Activated CD4-positive, alpha-beta T cell treated with anti-CD3 and anti-CD28 coated beads for 36 hours (primary cell): ENCODE measurements around the gene STAG1. TPM values are rescaled to one million over a fixed set of nuclear protein-coding genes. Genes with fewer than 3 reads are reported as not detected.
A peak's percentile ranks its signal among the peaks of the same experiment; 100 is the strongest.
"Not testable (repeated sequence)": the region's sequence is repeated elsewhere in the genome, so short reads cannot be mapped to it uniquely, and the experiment has no call there.

Experiments
- ATAC-seq: fragments of 200-7000 bp; cut with Tn5 transposase; one replicate; pipeline ENCODE4 v1.10.0; 2021; ENCODE audit warnings: mild to moderate bottlenecking, moderate library complexity
- CTCF ChIA-PET: fragments of 350-600 bp; sonication (Branson Sonifier 250); formaldehyde crosslinking; loops from one replicate; lab custom pipeline; 2021; ENCODE audit warnings: antibody characterized with exemption; lab: Charles Lee
- POLR2A ChIA-PET: fragments of 350-600 bp; sonication (Branson Sonifier 250); formaldehyde crosslinking; loops from one replicate; lab custom pipeline; 2021; ENCODE audit warnings: antibody characterized with exemption, inconsistent platforms; lab: Charles Lee
- DNase-seq: peaks from one replicate; pipeline ENCODE4 v3.0.0-alpha.2; 2020
- H3K27ac Mint-ChIP-seq: one replicate; pipeline ENCODE4 v1.8.0; 2021; ENCODE audit warnings: mixed read lengths
- H3K27me3 Mint-ChIP-seq: one replicate; pipeline ENCODE4 v1.8.0; 2021; ENCODE audit warnings: mixed read lengths
- H3K36me3 Mint-ChIP-seq: one replicate; pipeline ENCODE4 v1.8.0; 2021; ENCODE audit warnings: low read depth, mixed read lengths
- H3K4me1 Mint-ChIP-seq: one replicate; pipeline ENCODE4 v1.8.0; 2021; ENCODE audit warnings: mixed read lengths
- H3K4me3 Mint-ChIP-seq: one replicate; pipeline ENCODE4 v1.8.0; 2021; ENCODE audit warnings: mild to moderate bottlenecking, moderate library complexity, mixed read lengths
- H3K9me3 Mint-ChIP-seq: one replicate; pipeline ENCODE4 v1.8.0; 2021; ENCODE audit warnings: low read depth, mixed read lengths
- intact Hi-C, 2 experiments: fragments of 100-400 bp; cut with DNase I in 1 of 2; cut with micrococcal nuclease in 1 of 2; formaldehyde crosslinking; loops; one replicate each; pipeline versions ENCODE4 v1.14.2 to v1.15.1; 2022 to 2024; cut with DNase I, micrococcal nuclease
- total RNA-seq, 2 experiments: library from RNA; stranded (reverse); gene quantifications; one replicate each; pipeline ENCODE4 v1.2.3, GENCODE V29; 2021

The STAG1 gene
- total RNA-seq, 2 experiments from 2014 or later: 27.1 to 36.0 TPM

DNA sequence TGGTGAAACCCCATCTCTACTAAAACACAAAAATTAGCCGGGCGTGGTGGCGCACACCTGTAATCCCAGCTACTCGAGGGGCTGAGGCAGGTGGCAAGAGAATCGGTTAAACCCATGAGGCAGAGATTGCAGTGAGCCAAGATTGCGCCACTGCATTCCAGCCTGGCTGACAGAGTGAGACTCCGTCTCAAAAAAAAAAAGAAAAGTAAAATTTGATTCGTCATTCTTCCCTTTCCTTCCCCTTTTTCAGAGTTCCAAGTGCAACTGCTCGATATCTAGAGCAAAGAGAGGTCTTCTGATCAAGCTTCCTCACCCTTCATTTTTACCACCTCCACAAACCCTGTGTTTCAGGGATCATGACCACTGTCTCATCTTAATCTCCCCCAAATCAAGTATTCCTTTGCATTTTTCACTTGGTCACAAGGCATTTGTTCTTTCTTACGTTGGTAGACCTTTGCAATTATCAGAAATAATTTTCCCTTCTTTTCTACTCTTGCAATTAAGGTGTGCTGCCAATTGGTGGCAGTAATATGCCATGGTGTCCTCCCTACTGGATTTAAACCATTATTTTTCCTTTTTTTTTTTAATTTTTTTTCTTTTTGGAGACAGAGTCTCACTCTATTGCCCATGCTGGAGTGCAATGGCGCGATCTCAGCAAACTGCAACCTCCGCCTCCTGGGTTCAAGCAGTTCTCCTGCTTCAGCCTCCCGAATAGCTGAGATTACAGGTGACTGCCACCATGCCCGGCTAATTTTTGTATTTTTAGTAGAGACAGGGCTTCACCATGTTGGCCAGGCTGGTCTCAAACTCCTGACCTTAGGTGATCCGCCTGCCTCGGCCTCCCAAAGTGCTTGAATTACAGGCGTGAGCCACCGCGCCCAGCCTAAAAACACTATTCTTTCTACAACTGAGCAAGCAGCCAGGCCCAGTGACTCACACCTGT lies 6.3 kb upstream of the STAG1 start:
- H3K27ac Mint-ChIP-seq, H3K36me3 Mint-ChIP-seq, H3K27me3 Mint-ChIP-seq, H3K9me3 Mint-ChIP-seq, POLR2A ChIA-PET, DNase-seq, ATAC-seq, H3K4me3 Mint-ChIP-seq: not testable (repeated sequence)
- intact Hi-C loops: loop anchor here (1.0 kb wide), 1 partner anchor 256 kb away; no protein-coding TSS in a partner anchor
- CTCF ChIA-PET: interaction anchor here (0.6 to 5.4 kb wide), 6 partner anchors 18 to 543 kb away, joined by 3 to 26 read pairs (median 3); no protein-coding TSS in a partner anchor
- H3K4me1 Mint-ChIP-seq: peaks cover 15% of the 10 kb centered on the region

DNA sequence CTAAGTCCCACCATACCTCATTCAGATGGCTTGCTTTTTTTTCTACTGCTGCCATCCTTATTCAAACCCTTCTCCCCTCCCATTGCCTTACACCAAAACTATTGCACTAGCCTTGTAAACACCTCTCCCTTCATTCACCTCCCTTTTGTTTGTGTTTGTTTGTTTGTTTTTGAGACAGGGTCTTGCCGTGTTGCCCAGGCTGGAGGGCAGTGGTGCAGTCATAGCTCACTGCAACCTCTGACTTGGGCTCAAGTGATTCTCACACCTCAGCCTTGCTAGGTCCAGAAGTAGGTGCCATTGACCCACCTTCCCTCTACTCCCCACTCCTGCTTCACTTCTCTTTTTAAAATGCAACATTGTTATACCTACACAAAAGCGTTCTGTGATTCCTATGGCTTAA lies 3.0 kb upstream of the STAG1 start:
- H3K27me3 Mint-ChIP-seq: no peaks in the 10 kb centered on the region
- no peak for ATAC-seq
- peaks cover 2% of the 10 kb centered on the region for H3K36me3 Mint-ChIP-seq
- ChIA-PET CTCF (no interaction called here), POLR2A (no interaction called here)
- no peak overlapping the region for H3K4me3 Mint-ChIP-seq
- no peaks in the 10 kb centered on the region for H3K9me3 Mint-ChIP-seq
- H3K27ac Mint-ChIP-seq: no peak overlapping the region
- intact Hi-C loops: no loop called here
- DNase-seq: no peak
- H3K4me1 Mint-ChIP-seq: peaks cover 23% of the 10 kb centered on the region

DNA sequence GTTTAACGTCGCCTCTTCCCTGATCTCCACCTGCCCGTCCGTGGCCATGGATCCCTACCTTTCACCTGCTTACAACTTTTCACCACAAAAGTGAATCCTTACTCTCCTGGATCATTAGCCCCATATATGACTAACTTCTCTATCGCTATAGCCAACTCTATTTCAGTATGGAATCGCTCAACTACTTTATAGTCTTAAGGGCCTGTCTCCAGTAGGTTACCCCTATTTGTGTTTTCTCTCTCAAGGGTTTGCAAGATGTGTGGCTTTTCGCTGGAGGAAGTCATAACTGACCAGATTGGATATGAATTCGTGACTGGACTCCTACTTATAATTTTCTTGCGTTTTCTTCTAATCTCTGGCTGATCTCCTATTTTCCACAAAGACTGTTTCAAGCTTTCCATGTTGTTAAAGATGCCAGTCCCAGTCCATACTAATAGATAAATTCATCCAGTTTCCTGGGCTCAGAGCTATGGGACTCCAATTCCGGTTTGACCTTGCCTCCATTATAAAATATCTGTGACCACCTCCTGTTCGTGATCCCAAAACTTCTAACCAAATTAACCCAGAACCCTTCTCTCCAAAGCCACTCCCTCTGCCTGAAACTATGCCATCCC lies 1.3 kb upstream of the STAG1 start:
- ATAC-seq: no peak
- ChIA-PET CTCF (interaction anchor here (0.6 to 3.7 kb wide), 18 partner anchors 9 to 679 kb away, joined by 3 to 45 read pairs (median 4); partner anchors contain the start of genes NCK1 and PCCB), POLR2A (interaction anchor here (1.5 to 2.2 kb wide), 2 partner anchors 108 to 261 kb away, joined by 11 to 46 read pairs; partner anchors contain the start of gene NCK1)
- H3K27me3 Mint-ChIP-seq: no peaks in the 10 kb centered on the region
- peak; percentile 18 for DNase-seq
- peak overlapping the region; percentile 98 for H3K27ac Mint-ChIP-seq
- H3K36me3 Mint-ChIP-seq: peaks cover 2% of the 10 kb centered on the region
- H3K4me3 Mint-ChIP-seq: peak overlapping the region; percentile 86
- intact Hi-C loops: loop anchor here (1.0 to 5.0 kb wide), 8 partner anchors 65 to 1433 kb away; partner anchors contain the start of genes ARMC8 (in 1 of the 2), MSL2 (in 1 of the 2), PCCB (in 1 of the 2) and PPP2R3A (in 1 of the 2)
- H3K4me1 Mint-ChIP-seq: peaks cover 37% of the 10 kb centered on the region
- no peaks in the 10 kb centered on the region for H3K9me3 Mint-ChIP-seq

DNA sequence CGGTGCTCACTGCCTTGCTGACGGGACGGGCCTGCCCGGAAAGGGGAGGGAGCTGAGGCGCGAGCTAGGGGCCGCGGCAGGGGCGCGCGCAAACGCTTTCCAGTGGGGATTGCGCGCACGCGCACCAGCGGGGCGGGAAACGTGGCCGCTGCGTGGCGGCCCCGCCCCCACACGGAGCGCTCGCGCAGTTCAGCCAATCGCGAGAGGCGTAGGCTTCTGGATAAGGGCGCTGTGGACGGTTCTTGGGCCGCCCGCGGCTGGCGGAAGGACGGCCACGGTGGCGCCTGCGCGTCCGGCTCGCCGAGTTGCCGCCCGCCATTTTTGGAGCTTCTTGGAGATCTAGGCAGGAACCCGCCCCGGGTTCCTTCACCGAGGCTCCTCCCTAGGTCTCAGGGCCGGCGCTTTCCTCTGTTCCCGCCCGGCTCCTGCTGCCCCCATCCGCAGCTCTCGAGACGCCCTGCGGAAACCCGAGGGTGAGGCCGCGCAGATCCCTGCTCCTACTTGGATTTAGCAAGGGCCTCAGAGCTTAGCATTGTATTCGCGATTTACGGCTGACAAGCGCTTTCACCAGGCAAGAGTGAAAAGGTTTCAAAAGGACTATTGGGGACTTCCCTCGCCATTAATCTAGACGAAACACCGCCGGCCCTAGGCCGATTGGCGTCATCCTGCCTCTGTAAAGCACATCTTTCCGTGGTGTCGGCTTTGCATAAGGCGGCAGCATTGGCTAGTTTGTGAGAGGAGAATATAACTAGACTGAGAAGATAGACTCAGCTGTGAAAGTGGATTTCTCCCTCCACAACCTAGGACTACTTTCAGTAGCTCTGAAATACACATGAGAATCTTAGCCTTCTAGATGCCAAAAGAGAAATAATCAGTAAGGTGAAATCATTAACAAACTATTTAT lies 496 bp upstream of the STAG1 start:
- Mint-ChIP-seq H3K36me3 (peaks cover 2% of the 10 kb centered on the region), H3K27ac (peak overlapping the region; percentile 98), H3K4me1 (peaks cover 35% of the 10 kb centered on the region), H3K9me3 (no peaks in the 10 kb centered on the region), H3K27me3 (no peaks in the 10 kb centered on the region), H3K4me3 (peak overlapping the region; percentile 86)
- POLR2A ChIA-PET: interaction anchor here (0.5 to 2.2 kb wide), 19 partner anchors 8 to 1422 kb away, joined by 3 to 46 read pairs (median 5); partner anchors contain the start of genes MSL2, NCK1, PCCB and SLC35G2
- DNase-seq (peak; percentile 99), ATAC-seq (peak; percentile 87)
- intact Hi-C loops: loop anchor here (1.0 to 5.0 kb wide), 16 partner anchors 66 to 1434 kb away; partner anchors contain the start of genes MSL2 (in 2 of the 2), NCK1 (in 2 of the 2), PCCB (in 2 of the 2) and ARMC8 (in 1 of the 2)
- CTCF ChIA-PET: interaction anchor here (0.6 to 3.7 kb wide), 35 partner anchors 8 to 678 kb away, joined by 3 to 45 read pairs (median 3); partner anchors contain the start of genes MSL2, NCK1 and PCCB

DNA sequence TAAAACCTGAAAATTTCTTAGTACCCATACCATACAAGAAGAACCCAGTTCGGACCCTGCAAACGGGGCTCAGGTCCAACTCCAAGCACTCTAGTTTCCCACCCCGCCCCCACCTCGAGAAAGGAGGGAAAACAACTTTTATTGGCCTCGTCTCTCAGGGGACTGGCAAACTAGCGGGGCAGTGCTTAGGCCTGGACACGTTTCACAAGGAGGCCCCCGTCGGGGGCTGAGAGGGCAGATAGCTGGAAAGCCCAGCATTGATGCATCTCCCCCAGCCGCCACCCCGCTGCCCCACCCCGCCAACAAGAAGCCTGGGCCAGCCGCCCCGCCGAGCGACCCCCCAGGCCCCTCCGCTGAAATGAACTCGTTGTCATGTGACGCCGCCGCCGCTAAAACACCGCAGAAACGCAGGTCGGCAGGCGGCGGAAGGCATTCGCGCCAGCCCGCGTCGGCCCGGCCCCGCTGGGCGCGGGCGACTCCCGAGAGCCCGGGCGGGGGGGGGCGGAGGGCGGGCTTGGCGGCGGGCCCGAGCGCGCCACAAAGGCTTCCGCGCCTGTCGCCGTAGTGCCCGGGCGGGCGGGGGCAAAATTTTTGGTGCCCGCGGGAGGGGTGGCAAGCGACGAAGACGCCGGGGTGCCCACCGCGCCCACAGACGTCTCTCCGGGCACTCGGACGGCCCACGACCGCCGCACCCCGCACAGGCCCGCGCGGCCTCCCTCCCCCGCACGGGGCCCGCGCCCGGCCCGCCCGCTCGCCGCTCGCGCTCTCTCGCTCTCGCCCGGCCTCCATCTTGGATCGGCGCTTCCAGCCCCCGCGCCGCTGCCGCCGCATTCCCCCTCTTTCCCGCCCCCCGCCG lies 634 bp downstream of the STAG1 start:
- peak overlapping the region; percentile 86 for H3K4me3 Mint-ChIP-seq
- H3K9me3 Mint-ChIP-seq: no peaks in the 10 kb centered on the region
- peaks cover 45% of the 10 kb centered on the region for H3K4me1 Mint-ChIP-seq
- intact Hi-C loops: loop anchor here (1.0 to 5.0 kb wide), 16 partner anchors 67 to 1435 kb away; partner anchors contain the start of genes NCK1 (in 2 of the 2), PCCB (in 2 of the 2), ARMC8 (in 1 of the 2) and MSL2 (in 1 of the 2)
- peak overlapping the region; percentile 96 for H3K27ac Mint-ChIP-seq
- ATAC-seq: peak; percentile 27
- peak; percentile 78 for DNase-seq
- H3K27me3 Mint-ChIP-seq: no peaks in the 10 kb centered on the region
- ChIA-PET CTCF (interaction anchor here (1.1 to 3.7 kb wide), 11 partner anchors 109 to 677 kb away, joined by 3 to 45 read pairs (median 4); partner anchors contain the start of gene NCK1), POLR2A (interaction anchor here (0.6 to 2.2 kb wide), 7 partner anchors 110 to 1423 kb away, joined by 3 to 46 read pairs (median 5); partner anchors contain the start of genes MSL2, NCK1 and PCCB)
- H3K36me3 Mint-ChIP-seq: peaks cover 2% of the 10 kb centered on the region

DNA sequence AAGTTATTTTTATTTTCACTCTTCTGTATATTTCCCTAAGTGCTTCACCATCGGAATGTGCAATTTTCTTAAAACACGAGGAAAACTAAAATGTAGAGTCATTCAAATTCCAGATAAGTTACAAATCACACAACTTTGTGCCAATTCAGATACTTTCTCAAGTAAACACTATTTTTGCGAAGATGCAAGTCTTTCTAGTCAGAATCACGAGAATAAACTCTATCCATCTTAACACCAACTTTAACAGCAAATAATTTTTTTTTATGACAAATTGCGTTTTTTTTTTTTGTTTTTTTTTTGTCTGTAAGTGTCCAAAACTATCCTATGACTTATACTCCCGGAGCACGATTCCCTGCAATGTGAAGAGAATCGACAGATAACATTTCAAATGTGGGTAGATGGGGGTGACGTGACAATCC lies 1.3 kb downstream of the STAG1 start:
- DNase-seq (no peak), ATAC-seq (no peak)
- Mint-ChIP-seq H3K27me3 (no peaks in the 10 kb centered on the region), H3K27ac (peak overlapping the region; percentile 96), H3K4me3 (peak overlapping the region; percentile 86), H3K9me3 (no peaks in the 10 kb centered on the region), H3K4me1 (peaks cover 51% of the 10 kb centered on the region), H3K36me3 (peaks cover 2% of the 10 kb centered on the region)
- ChIA-PET CTCF (no interaction called here), POLR2A (no interaction called here)
- intact Hi-C loops: loop anchor here in 1 of 2 experiments (5.0 kb wide), 1 partner anchor 204 kb away; no protein-coding TSS in a partner anchor

DNA sequence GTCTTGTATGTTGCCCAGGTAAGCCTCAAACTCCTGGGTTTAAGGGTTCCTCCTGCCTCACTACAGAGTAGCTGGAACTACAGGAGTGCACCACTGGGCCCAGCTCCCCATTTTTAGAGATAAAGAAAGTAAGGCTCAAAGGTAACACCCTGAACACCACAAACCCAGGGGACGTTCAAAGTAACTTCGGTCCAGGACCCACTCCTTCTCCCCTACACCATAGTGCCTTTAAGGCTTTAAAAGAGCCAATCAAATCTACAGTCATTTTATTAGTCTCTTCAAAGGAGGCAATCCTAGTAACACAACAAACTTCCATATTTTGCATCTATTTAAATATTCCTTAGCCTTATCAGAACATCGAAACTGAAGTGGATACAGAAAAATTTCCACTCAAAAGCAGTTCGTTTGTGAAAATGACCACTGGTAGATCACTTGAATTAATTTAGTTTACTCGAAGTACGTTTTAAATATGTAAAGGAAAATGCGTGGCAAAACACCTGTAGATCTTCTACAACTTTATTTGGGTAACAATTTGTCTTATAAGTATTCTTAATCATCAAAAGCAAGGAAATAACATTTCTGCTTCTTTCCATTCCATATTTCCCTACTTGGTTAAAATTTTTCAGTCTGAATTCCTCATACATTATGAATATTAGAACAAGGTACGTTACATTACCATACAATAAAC lies 1.8 kb downstream of the STAG1 start:
- H3K36me3 Mint-ChIP-seq: peaks cover 2% of the 10 kb centered on the region
- intact Hi-C loops: loop anchor here in 1 of 2 experiments (5.0 kb wide), 1 partner anchor 203 kb away; no protein-coding TSS in a partner anchor
- peak overlapping the region; percentile 96 for H3K27ac Mint-ChIP-seq
- peaks cover 56% of the 10 kb centered on the region for H3K4me1 Mint-ChIP-seq
- ChIA-PET CTCF (interaction anchor here (1.0 kb wide), 1 partner anchor 15 kb away, joined by 3 read pairs; no protein-coding TSS in a partner anchor), POLR2A (interaction anchor here (0.6 to 1.5 kb wide), 2 partner anchors 14 to 263 kb away, joined by 3 to 4 read pairs; no protein-coding TSS in a partner anchor)
- H3K4me3 Mint-ChIP-seq: peak overlapping the region; percentile 86
- no peak for ATAC-seq
- H3K27me3 Mint-ChIP-seq: no peaks in the 10 kb centered on the region
- peak; percentile 27 for DNase-seq
- no peaks in the 10 kb centered on the region for H3K9me3 Mint-ChIP-seq

DNA sequence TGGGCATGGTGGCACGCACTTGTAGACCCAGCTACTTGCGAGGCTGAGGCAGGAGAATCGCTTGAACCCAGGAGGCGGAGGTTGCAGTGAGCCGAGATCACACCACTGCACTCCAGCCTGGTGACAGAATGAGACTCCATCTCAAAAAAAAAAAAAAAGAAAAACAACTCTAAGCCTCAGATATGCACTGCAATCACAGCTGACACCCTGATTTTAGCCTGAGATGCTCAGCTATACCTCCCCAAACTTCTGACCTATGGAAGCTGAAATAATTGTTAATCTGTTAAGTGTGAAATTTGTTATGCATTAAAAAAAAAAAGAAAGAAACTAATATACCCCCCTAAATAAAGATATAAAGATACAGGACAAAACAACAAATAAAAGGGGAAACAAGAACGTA lies 2.6 kb downstream of the STAG1 start:
- Mint-ChIP-seq H3K4me3 (peak overlapping the region; percentile 86), H3K4me1 (peaks cover 58% of the 10 kb centered on the region), H3K27ac (peak overlapping the region; percentile 96)
- not testable (repeated sequence) for H3K9me3 Mint-ChIP-seq, H3K27me3 Mint-ChIP-seq, ATAC-seq, H3K36me3 Mint-ChIP-seq, DNase-seq
- ChIA-PET POLR2A (interaction anchor here (0.6 to 1.5 kb wide), 2 partner anchors 13 to 264 kb away, joined by 3 to 4 read pairs; no protein-coding TSS in a partner anchor), CTCF (interaction anchor here (1.0 kb wide), 2 partner anchors 14 to 283 kb away, joined by 3 to 5 read pairs; no protein-coding TSS in a partner anchor)
- intact Hi-C loops: loop anchor here in 1 of 2 experiments (5.0 kb wide), 1 partner anchor 202 kb away; no protein-coding TSS in a partner anchor
